K562 (cell line): ENCODE measurements around the gene RIT1. TPM values are rescaled to one million over a fixed set of nuclear protein-coding genes. Genes with fewer than 3 reads are reported as not detected.

ENCODE experiments used
- ASH1L ChIP-seq: fragments of 450-650 bp; IDR thresholded peaks from 2 replicates; pipeline ENCODE4 v1.6.1; 2018; ENCODE audit warnings: borderline replicate concordance, mild to moderate bottlenecking, low read depth; ENCODE audit not compliant: partially characterized antibody
- CSDE1 ChIP-seq, 2 experiments: fragments of 450-650 bp; IDR thresholded peaks; 2 replicates each; pipeline ENCODE4 v1.6.1; 2016; ENCODE audit warnings: mild to moderate bottlenecking in 1 of 2
- HDAC2 ChIP-seq: fragments of 450-650 bp; IDR thresholded peaks from 2 replicates; pipeline ENCODE4 v1.6.1; 2016; ENCODE audit warnings: mild to moderate bottlenecking
- KDM2B ChIP-seq: fragments of 250-450 bp; sonication (Bioruptor Pico); IDR thresholded peaks from 2 replicates; pipeline ENCODE4 v1.8.0; 2021; ENCODE audit warnings: mild to moderate bottlenecking, moderate library complexity
- KLF16 ChIP-seq: IDR thresholded peaks from 2 replicates; pipeline ENCODE4 v1.6.1; 2016; ENCODE audit warnings: antibody characterized with exemption
- POLR3G ChIP-seq: IDR thresholded peaks from 2 replicates; pipeline ENCODE4 v1.6.1; 2011; ENCODE audit not compliant: insufficient read length, insufficient replicate concordance; ENCODE audit errors: extremely low read depth
- PYGO2 ChIP-seq: fragments of 450-650 bp; IDR thresholded peaks from 2 replicates; pipeline ENCODE4 v1.6.1; 2016; ENCODE audit warnings: mild to moderate bottlenecking, missing genetic modification characterization, moderate library complexity, missing compliant biosample characterization
- STAT5A ChIP-seq: IDR thresholded peaks from 2 replicates; pipeline ENCODE4 v1.6.1; 2012; ENCODE audit warnings: low read length, inconsistent platforms, borderline replicate concordance
- TOE1 ChIP-seq, 2 experiments: fragments of 450-650 bp in 1 of 2; sonication (generic) in 1 of 2; formaldehyde crosslinking in 1 of 2; IDR thresholded peaks; 2 replicates each; pipeline versions ENCODE4 v1.7.1 to v1.8.0; 2016 to 2022; ENCODE audit warnings: borderline replicate concordance in 2 of 2, mild to moderate bottlenecking in 2 of 2, antibody characterized with exemption in 1 of 2, inconsistent platforms in 1 of 2, low read depth in 1 of 2, missing genetic modification reagents in 1 of 2, moderate library complexity in 1 of 2
- U2AF1 ChIP-seq: fragments of 200-400 bp; formaldehyde crosslinking; optimal IDR thresholded peaks from 2 replicates; pipeline ENCODE3; 2017; ENCODE audit warnings: mild to moderate bottlenecking, low read depth, low read length, moderate library complexity
- ZNF134 ChIP-seq: fragments of 250-450 bp; sonication (Bioruptor Pico); conservative IDR thresholded peaks from 2 replicates; pipeline ENCODE4 v1.4.0; 2020
- ZNF316 ChIP-seq: fragments of 450-650 bp; IDR thresholded peaks from 2 replicates; pipeline ENCODE4 v1.6.1; 2016
- ZNF76 ChIP-seq: fragments of 250-450 bp; sonication (Bioruptor Pico); IDR thresholded peaks from 2 replicates; pipeline ENCODE4 v1.4.0; 2020; ENCODE audit warnings: mild to moderate bottlenecking, moderate library complexity, borderline replicate concordance
- polyA plus RNA-seq, 8 experiments: library from polyadenylated mRNA; depleted of rRNA in 4 of 8; stranded (reverse) in 5 of 8; unstranded in 3 of 8; fragments of >200 nt; fragmentation: Nextera tagmentation in 2 of 8; fragmentation: Illumina TruSeq in 1 of 8; extraction: Ambion mirVana in 2 of 8; extraction: Trizol in 1 of 8; gene quantifications; 2 replicates each; pipeline versions ENCODE4 v1.2.1 to v1.2.3, GENCODE V29; 2011 to 2014; ENCODE audit warnings: inconsistent platforms in 1 of 8, missing spikeins in 1 of 8
- total RNA-seq, 7 experiments: library from RNA; depleted of rRNA in 6 of 7; stranded (reverse); fragments of >200 nt in 6 of 7; fragmentation: Illumina TruSeq in 2 of 7; extraction: Trizol in 2 of 7; gene quantifications; 2 replicates each; pipeline versions ENCODE4 v1.2.1 to v1.2.3, GENCODE V29; 2011 to 2021; ENCODE audit warnings: low replicate concordance in 1 of 7
- TF ChIP-seq, protein P1 (sequence below): fragments of 450-650 bp; IDR thresholded peaks from 2 replicates; pipeline ENCODE4 v1.6.1; 2017; ENCODE audit warnings: antibody characterized with exemption, mild to moderate bottlenecking
- TF ChIP-seq, protein P2 (sequence below): fragments of 450-650 bp; IDR thresholded peaks from 2 replicates; pipeline ENCODE4 v1.6.1; 2017; ENCODE audit warnings: antibody characterized with exemption
- TF ChIP-seq, protein P3 (sequence below), 2 experiments: fragments of 450-650 bp; conservative IDR thresholded peaks; 2 replicates each; pipeline ENCODE4 v1.6.1; 2017; ENCODE audit warnings: mild to moderate bottlenecking in 2 of 2, moderate library complexity in 2 of 2
- TF ChIP-seq, protein P4 (sequence below): sonication (generic); formaldehyde crosslinking; IDR thresholded peaks from 2 replicates; pipeline ENCODE4 v1.8.1; 2023; ENCODE audit warnings: mild to moderate bottlenecking, missing genetic modification reagents

Gene RIT1
- total and polyA plus RNA-seq, 9 of the 15 experiments (the other 6 are each of a cell fraction or from before 2014, with no cell fraction given), result 13.5 to 57.6 (median 22.9) TPM

DNA sequence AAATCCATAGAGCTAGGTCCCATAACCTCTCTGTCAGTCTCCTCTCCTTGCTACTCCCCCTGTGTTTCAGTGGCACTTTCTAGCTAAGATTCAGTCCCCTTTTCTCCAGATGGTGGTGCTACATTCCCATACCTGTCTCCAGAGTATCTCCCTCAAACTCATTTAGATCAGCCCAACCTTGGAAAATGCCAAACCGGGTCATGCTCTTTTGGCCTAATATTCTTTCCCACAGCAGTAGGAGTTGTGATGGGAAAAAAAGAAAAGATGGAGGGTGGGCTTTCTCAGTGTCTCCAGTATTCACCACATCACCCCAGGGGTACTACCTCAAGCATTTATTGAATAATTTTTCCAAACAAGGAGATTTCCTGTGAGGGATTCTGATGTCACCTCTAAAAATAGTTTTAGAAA, 27.1 kb upstream of the RIT1 start (continued):
- TF ChIP-seq, protein P1, sequence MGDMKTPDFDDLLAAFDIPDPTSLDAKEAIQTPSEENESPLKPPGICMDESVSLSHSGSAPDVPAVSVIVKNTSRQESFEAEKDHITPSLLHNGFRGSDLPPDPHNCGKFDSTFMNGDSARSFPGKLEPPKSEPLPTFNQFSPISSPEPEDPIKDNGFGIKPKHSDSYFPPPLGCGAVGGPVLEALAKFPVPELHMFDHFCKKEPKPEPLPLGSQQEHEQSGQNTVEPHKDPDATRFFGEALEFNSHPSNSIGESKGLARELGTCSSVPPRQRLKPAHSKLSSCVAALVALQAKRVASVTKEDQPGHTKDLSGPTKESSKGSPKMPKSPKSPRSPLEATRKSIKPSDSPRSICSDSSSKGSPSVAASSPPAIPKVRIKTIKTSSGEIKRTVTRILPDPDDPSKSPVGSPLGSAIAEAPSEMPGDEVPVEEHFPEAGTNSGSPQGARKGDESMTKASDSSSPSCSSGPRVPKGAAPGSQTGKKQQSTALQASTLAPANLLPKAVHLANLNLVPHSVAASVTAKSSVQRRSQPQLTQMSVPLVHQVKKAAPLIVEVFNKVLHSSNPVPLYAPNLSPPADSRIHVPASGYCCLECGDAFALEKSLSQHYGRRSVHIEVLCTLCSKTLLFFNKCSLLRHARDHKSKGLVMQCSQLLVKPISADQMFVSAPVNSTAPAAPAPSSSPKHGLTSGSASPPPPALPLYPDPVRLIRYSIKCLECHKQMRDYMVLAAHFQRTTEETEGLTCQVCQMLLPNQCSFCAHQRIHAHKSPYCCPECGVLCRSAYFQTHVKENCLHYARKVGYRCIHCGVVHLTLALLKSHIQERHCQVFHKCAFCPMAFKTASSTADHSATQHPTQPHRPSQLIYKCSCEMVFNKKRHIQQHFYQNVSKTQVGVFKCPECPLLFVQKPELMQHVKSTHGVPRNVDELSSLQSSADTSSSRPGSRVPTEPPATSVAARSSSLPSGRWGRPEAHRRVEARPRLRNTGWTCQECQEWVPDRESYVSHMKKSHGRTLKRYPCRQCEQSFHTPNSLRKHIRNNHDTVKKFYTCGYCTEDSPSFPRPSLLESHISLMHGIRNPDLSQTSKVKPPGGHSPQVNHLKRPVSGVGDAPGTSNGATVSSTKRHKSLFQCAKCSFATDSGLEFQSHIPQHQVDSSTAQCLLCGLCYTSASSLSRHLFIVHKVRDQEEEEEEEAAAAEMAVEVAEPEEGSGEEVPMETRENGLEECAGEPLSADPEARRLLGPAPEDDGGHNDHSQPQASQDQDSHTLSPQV, result 0 out of 2 replicates have a peak, but pooled peaks have one; percentile 35
- TF ChIP-seq HDAC2 (no peak), ASH1L (no peak), U2AF1 (no peak), ZNF134 (CRISPR knock-in tag) (no peak), ZNF316 (no peak), CSDE1 (IDR thresholded peaks at IDR 0.05) (no peak), KDM2B (CRISPR knock-in tag) (no peak), STAT5A (no peak), PYGO2 (tag) (no peak), ZNF76 (CRISPR knock-in tag) (no peak), KLF16 (peak; percentile 47; the same call in 1 of the 2 replicates), POLR3G (no peak), TOE1 (IDR thresholded peaks at IDR 0.05; ENCODE audit: borderline replicate concordance) (no peak), TOE1 (CRISPR knock-in tag; IDR thresholded peaks at IDR 0.05; ENCODE audit: borderline replicate concordance, low read depth) (no peak)
- TF ChIP-seq, protein P2, sequence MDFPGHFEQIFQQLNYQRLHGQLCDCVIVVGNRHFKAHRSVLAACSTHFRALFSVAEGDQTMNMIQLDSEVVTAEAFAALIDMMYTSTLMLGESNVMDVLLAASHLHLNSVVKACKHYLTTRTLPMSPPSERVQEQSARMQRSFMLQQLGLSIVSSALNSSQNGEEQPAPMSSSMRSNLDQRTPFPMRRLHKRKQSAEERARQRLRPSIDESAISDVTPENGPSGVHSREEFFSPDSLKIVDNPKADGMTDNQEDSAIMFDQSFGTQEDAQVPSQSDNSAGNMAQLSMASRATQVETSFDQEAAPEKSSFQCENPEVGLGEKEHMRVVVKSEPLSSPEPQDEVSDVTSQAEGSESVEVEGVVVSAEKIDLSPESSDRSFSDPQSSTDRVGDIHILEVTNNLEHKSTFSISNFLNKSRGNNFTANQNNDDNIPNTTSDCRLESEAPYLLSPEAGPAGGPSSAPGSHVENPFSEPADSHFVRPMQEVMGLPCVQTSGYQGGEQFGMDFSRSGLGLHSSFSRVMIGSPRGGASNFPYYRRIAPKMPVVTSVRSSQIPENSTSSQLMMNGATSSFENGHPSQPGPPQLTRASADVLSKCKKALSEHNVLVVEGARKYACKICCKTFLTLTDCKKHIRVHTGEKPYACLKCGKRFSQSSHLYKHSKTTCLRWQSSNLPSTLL, result no peak
- TF ChIP-seq, protein P3, sequence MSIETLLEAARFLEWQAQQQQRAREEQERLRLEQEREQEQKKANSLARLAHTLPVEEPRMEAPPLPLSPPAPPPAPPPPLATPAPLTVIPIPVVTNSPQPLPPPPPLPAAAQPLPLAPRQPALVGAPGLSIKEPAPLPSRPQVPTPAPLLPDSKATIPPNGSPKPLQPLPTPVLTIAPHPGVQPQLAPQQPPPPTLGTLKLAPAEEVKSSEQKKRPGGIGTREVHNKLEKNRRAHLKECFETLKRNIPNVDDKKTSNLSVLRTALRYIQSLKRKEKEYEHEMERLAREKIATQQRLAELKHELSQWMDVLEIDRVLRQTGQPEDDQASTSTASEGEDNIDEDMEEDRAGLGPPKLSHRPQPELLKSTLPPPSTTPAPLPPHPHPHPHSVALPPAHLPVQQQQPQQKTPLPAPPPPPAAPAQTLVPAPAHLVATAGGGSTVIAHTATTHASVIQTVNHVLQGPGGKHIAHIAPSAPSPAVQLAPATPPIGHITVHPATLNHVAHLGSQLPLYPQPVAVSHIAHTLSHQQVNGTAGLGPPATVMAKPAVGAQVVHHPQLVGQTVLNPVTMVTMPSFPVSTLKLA (conservative IDR thresholded peaks at IDR 0.05), result 0 out of 4 replicates have a peak, but pooled peaks have one; percentile 24
- TF ChIP-seq, protein P4, sequence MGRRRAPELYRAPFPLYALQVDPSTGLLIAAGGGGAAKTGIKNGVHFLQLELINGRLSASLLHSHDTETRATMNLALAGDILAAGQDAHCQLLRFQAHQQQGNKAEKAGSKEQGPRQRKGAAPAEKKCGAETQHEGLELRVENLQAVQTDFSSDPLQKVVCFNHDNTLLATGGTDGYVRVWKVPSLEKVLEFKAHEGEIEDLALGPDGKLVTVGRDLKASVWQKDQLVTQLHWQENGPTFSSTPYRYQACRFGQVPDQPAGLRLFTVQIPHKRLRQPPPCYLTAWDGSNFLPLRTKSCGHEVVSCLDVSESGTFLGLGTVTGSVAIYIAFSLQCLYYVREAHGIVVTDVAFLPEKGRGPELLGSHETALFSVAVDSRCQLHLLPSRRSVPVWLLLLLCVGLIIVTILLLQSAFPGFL (CRISPR knock-in tag), result no peak
